ELF-1 (cell line): Measurements from ENCODE around the gene PHACTR2.
"Not testable (repeated sequence)": the region's sequence is repeated elsewhere in the genome, so short reads cannot be mapped to it uniquely, and the experiment has no call there.

ENCODE experiments used
- DNase-seq: peaks from one replicate; pipeline ENCODE4 v3.0.0-alpha.2; 2016; ENCODE audit warnings: low read depth, low spot score

Gene PHACTR2

DNA sequence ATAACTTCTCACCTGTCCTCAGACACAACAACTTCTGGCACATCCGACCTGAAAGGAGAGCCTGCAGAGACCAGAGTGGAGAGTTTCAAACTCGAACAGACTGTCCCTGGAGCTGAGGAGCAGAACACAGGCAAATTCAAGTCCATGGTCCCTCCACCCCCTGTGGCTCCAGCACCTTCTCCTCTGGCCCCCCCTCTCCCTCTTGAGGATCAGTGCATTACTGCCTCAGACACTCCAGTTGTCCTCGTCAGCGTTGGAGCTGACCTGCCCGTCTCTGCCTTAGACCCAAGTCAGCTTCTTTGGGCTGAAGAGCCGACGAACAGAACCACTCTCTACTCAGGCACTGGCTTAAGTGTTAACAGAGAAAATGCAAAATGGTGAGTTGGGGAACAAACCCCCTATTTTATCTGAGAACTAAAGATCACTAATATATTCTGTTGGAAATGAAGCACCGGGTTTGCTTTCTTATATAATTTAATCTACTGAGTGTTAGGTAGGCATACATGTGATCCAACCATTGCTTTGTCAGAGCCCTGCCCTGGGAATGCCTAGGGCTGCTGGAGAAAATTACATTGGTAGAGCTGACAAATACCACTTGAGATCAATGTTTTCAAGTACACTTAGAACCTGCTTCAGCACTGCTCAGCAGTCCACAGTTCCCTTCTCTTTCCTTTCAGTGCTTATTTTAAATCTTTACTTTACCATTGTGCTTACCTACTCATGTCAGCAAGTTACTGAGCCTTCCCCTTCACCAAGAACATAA is 87.8 kb downstream of the PHACTR2 start:
- DNase-seq = no peak

DNA sequence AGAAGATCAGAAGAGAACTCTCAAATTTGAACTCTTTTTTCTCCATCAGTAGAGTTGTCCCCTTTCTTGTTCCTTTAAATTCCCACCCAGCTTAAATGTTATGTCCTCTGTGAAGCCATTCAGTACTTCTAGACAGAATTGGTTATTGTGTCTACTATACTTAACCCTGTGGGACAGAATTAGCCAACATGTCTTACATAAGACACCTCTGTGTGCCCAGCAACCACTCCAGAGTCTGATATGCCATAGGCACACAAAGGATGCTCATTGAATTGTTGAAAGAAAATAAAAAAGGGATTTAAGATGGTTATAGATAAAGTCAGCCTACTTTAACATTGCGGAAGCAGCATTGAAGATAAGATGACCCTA is 88.4 kb downstream of the PHACTR2 start:
- no peak for DNase-seq

DNA sequence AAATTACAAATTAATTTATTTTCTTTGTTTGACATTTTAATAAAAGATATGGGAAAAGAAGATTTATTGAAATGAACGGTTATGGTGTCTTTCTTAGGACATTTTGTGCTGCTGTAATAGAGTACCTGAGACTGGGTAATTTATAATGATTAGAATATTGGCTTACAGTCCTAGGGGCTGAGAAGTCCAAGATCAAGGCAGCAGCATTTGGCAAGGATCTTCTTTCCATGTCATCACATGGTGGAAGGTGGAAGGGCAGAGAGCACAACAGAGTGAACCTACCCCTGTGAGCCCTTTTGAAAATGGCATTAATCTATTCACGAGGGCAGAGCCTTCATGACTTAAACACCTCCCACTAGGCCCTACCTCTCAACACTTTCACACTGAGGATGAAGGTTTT is 89.7 kb downstream of the PHACTR2 start:
- DNase-seq = no peak

DNA sequence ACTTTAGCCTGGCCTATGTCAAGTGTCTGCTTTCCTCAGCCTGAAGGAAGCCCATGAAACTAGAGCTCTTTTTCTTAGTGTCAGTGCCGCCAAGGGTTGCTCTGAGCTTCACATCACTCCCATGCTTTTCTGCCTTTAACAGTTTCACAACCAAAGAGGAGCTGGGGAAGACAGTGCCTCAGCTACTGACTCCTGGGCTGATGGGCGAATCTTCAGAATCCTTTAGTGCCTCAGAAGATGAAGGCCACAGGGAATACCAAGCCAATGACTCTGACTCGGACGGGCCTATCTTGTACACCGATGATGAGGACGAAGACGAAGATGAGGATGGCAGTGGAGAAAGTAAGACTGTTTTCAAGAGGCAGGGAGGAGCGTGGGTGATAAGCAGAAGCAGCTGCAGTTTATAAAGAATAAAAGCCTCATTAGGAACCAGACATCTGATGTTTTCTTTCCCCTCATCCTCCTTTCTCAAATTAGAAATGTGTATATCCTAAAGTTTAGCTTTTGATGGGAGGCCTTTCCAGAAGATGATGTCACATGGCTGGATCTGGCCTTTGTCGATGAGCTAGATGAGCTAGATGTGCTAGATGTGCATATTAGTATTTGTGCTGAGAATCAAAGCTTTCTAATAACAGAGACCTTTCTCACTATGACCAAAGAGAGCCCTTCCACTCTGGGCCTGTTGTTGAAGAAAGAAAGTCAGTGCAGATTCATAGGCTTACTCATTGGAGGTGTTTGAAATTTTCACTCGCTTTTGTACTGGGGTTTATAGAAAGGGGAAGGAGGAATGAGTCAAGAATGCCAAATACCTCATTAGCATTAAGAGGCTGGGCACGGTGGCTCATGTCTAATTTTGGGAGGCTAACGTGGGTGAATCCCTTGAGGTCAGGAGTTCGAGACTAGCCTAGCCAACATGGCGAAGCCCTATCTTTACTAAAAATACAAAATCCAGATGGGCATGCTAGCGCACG is 94.6 kb downstream of the PHACTR2 start:
- DNase-seq = no peak

DNA sequence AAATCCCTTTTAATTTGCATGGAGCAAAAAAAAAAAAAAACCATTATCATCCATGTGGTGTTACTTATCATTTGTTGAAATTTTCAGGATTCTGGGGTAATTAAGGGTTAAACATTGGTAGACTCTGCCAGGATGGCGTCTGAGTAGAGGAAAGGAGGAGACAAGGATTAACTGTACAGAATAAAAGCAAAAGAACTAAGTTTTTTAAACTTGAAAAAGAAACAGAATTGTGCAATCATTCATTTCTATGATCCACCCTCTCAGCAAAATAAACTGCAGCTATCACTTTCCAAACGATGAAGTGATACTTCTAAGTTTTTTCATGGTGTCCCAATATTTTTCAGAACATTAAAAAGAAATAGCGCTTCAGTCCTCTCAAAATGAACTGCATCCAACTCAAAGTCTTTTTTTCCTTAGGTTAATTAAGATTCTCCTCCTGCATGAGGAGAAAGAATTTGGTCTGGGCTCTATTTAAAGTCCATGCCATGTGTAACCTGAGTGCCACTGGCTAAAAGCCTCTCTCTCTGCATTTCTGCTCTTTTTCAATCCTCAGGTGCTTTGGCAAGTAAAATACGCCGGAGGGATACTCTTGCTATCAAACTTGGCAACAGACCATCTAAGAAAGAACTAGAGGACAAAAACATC is 95.9 kb downstream of the PHACTR2 start:
- DNase-seq = no peak

DNA sequence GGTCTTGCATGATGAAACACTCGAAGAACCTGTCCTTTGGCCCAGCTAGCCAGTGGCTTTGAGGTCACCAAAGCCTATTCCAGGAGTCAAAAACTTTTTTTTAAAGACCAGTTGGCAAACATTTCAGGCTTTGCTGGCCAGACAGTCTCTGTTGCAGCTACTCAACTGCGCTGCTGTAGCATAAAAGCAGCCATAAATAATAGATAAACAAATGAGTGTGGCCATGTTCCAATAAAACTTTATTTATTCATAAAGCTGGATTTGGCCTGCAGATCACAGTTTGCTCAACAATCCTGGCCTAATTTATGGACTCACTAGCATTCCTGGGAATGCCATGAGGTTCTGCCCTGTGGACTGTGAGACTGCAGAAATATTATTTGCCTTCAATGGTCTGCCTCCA is 96.6 kb downstream of the PHACTR2 start:
- DNase-seq = no peak

DNA sequence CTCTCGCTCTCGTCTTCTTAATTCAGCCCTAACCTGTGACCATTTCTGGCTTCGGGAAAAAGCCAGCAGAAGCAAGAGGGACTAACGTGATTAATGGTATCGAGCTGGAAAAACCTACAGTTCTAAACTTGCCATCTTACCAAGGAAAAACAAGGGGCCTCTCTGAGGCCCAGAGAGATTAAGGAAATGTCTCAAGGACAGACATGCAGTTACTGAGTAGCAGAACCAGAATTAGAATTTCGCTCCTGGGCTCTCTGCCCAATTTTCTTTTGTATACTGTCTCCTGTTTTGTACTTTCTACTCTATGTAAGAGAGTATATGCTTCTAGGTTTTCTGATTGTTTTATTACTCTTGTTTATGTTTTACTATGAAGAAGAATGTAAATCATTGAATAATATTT is 97.6 kb downstream of the PHACTR2 start:
- no peak for DNase-seq

DNA sequence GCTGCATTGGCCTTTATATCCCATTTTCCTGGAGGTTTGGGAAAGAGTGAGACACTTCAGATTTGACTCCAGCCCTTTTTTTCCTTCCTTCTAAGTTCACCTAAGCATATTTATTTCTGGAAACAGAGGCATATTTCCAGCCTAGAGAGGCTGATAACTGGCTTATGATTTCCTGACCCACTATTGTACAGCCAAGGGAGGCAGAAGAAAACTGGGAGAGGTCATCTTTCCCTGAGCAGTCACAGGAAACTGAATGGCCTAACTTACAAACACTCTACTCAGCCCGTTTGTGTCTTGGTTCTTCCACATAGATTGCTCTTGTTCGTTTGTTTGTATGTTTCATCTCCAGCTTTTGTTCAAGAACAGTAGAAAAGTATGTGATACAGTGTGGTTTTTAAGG is 101.2 kb downstream of the PHACTR2 start:
- no peak for DNase-seq

DNA sequence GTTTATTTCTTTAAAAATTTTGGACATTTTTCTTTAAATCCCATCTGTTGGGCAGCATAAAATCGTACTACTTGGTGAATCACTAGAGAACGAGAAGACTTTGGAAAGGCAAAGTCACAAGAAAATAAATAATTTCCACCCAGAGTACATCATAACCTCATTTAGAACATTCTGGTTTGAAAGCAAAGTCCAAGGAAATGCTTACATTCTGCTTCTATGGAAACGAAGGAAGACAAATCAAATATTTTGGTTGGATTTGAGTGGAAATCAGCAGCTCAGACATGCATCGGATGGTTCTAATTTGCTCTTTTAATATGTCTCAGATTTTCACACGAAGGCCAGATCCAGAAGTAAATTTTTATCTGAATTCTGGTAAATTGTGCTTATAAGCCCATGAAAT is 104.7 kb downstream of the PHACTR2 start:
- DNase-seq = no peak

DNA sequence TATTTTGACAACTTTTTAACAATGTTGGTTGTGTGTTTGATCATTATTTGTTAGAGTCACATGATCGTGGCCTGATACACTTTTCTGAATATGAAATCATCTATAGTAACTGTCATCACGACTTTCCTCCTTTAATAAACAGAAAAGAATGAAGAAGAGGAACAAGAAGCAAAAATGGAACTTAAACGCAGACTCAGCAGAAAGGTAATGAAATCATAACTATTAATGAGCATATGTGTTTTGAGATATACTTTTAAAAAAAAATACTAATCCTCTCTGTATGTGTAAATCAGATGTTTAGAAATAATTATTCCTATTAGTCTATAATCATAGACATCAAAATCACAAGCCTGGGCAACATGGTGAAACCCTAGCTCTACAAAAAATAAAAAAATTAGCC is 105.3 kb downstream of the PHACTR2 start:
- no peak for DNase-seq

DNA sequence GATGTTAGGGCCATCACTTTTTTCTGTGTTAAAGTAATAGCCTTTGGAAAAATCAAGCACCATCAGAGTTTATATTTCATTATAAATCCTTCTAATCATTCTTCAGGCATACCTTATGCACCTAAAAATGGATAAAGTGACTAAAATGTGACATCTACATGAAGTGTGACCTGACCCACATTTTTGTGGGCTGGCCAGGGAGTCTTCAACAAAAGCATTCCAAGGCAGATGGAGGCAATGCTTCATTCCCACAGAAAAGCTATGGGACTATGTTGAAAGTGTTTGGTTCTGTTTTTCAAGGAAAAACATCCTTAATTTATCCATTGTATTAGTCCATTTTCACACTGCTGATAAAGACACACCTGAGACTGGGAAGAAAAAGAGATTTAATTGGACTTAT is 106.6 kb downstream of the PHACTR2 start:
- no peak for DNase-seq

DNA sequence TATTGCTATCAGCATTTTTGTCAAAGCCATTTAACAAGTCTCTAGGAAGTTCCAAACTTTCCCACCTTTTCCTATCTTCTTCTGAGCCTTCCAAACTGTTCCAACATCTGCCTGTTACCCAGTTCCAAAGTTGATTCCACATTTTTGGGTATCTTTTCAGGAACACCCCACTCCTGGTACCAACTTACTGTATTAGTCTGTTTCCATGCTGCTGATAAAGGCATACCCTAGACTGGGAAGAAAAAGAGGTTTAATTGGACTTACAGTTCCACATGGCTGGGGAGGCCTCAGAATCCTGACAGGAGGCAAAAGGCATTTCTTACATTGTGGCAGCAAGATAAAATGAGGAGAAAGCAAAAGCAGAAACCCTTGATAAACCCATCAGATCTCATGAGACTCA is 108.6 kb downstream of the PHACTR2 start:
- not testable (repeated sequence) for DNase-seq

DNA sequence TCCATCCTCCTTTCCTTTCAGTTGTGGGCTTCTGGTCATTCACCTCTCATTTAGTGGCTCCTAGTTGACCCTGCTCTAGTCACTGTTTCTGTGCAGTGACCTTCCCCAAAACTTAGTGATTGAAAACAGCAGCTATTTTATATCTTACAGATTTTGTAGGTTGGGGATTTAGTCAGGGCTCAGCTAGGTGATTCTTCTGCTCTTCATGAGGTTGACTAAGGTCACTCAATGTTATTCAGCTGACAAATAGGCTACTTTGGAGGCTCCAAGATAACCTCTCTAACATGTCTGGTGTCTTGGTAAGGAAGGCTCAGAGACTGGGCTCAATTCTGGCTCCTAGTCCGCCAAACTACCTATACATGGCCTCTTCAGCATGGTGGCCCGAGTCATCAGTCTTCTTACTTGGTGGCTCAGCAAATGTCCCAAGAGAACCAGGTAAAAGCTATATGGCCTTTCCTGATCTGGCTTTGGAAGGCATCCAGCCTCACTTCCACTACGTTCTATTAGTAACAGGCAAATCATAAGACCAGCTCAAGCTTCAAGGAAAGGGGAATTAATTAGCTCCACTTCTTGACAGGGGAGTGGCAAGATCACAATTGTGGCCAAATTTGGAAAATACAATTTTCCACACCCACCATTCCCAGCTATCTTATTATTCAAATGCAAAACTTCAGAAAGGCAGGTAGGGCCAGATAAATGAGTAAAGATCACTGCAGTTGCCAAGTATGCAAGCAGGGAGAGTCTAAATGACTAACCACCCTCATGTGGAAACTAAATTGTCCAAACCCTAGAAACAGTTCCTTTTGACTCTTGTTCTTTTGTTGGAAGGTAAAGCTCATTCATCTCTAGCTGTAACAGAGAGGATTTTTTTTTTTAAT is 114.9 kb downstream of the PHACTR2 start:
- no peak for DNase-seq

DNA sequence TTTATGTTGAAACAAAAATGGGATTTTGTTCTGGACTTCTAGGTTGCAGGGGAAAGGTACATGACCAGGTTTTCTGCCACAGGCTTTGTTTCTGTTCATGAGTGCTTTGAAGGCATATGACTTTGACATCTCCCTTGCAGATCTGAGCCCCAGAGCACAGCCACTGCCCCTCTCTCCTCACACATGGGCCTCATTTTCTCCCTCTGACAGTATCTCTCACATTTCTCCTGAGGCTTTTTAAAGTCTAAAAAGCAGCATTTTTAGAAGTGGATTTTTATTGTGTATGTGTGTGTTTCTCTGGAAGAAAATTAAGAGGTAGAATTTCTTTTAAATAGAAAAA is 115.5 kb downstream of the PHACTR2 start:
- no peak for DNase-seq

DNA sequence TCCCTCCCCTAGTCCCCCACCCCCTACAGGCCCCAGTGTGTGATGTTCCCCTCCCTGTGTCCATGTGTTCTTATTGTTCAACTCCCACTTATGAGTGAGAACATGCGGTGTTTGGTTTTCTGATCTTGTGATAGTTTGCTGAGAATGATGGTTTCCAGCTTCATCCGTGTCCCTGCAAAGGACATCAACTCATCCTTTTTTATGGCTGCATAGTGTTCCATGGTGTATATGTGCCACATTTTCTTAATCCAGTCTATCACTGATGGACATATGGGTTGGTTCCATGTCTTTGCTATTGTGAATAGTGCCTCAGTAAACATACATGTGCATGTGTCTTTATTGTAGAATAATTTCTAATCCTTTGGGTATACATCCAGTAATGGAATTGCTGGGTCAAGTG is 118.8 kb downstream of the PHACTR2 start:
- DNase-seq = not testable (repeated sequence)

DNA sequence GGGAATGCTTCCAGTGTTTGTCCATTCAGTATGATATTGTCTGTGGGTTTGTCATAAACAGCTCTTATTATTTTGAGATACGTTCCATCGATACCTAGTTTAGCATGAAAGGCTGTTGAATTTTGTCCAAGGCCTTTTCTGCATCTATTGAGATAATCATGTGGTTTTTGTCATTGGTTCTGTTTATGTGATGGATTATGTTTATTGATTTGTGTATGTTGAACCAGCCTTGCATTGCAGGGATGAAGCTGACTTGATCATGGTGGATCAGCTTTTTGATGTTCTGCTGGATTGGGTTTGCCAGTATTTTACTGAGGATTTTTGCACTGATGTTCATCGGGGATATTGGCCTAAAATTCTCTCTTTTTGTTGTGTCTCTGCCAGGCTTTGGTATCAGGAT is 120.7 kb downstream of the PHACTR2 start:
- DNase-seq = not testable (repeated sequence)

DNA sequence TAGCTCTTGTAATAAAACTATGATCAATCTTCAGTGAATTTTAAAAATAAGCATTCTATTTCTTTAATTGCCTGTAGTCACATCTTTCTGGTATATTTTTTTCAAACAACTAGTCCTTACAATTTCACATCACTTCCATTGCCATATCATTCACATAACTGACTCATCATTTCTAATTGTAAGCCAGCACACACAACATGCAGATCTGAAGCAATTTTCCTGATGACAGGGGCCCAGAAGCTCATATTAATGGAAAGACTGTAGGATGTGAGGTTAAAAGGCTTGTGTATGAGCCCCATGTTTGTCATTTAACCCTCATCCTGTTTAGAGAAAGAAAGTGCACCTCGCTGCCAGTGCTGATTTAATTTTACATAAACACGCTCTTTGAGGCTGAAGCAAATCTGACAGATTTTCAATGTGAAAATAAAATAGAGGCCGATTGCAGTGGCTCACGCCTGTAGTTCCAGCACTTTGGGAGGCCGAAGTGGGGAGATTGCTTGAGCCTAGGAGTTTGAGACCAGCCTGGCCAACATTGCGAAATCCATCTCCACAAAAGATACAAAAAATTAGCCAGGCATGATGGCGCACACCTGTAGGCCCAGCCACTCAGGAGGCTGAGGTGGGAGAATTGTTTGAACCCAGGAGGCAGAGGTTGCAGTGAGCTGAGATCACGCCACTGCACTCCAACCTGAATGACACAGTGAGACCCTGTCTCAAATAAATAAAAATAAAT is 125.2 kb downstream of the PHACTR2 start:
- no peak for DNase-seq

DNA sequence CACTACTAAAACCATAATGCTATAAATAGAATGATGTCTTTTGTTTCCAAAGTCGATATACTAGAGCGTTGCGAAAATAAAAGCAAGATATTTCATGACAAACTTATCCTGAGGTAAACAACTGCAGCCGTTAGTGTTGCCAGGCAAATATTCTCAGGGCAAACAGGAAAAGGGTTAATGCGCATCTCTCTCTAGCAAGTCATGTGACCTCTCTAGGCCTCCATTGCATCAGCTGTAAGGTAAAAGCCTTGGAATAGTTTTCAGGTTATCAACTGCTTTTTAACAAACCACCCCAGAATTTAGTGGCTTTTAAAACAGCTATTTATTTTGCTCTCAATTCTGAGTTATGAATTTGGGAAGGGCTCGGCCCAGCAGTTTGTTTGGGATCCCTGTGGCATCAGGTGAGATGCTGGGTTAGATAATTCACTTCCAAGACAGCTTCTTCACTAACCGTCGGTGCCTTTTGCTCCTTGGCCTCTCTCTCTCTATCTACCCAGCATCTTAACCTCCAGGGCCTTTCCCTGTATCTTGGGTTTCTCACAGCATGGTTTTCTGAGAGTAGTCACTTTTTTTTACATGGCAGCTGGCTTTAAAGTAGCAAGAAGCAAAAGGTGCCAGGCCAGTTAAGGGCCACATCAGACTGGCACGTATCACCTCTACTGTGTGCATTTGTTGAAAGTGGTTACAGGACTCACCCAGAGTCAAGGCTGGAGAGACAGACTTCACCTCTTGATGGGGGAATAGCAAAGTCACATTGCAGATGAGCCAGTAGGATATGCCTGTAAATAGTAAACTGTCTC is 126.2 kb downstream of the PHACTR2 start:
- no peak for DNase-seq

DNA sequence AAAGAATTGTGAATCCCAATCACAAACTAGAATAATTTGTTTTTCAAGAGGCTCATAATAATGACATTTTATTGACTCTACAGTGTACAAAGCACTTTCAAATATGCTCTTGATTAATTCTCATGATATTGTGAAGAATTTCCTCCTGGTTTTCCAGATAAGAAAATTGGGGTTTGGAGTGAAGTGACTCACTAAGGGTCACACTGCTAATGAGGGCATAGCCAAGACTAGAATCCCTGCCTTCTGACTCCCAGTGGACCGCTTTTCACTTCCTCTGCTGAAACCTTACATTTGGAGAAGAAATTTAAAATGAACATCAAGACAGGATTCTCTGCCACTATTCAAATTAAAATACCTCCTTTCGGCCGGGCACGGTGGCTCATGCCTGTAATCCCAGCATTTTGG is 127.1 kb downstream of the PHACTR2 start:
- DNase-seq = no peak
